ENCODE results near the gene SLC25A13.
"Not testable (repeated sequence)": the region's sequence is repeated elsewhere in the genome, so short reads cannot be mapped to it uniquely, and the experiment has no call there.

The SLC25A13 gene

GRCh38 chr7:96327429-96327828 lies 5.5 kb upstream of the SLC25A13 start:
- Histone ChIP-seq H3K4me1 (ENCODE audit: control insufficient read depth in 5 of 5, insufficient read depth in 5 of 5, low read length in 5 of 5) (peaks cover under 1 to 15% (median 12%) of the 10 kb centered on the region in 5 donors), H3K36me3 (ENCODE audit: control insufficient read depth in 5 of 5, insufficient read depth in 5 of 5, low read length in 5 of 5) (no peaks in the 10 kb centered on the region), H3K27ac (ENCODE audit: low read depth, low read length) (no peak overlapping the region)

GRCh38 chr7:96326752-96327151 lies 4.9 kb upstream of the SLC25A13 start:
- H3K27ac ChIP-seq (ENCODE audit: low read depth, low read length); H3K9me3 ChIP-seq (ENCODE audit: control insufficient read depth in 5 of 5, low read length in 5 of 5); H3K36me3 ChIP-seq (ENCODE audit: control insufficient read depth in 5 of 5, insufficient read depth in 5 of 5, low read length in 5 of 5); H3K4me3 ChIP-seq (ENCODE audit: low read depth in 1 of 5, low read length in 5 of 5); H3K27me3 ChIP-seq (ENCODE audit: control insufficient read depth in 5 of 5, insufficient read depth in 4 of 5, low read length in 5 of 5); H3K9ac ChIP-seq (ENCODE audit: low read length in 5 of 5): not testable (repeated sequence)
- peaks cover 3 to 19% (median 16%) of the 10 kb centered on the region in 5 donors for H3K4me1 ChIP-seq (ENCODE audit: control insufficient read depth in 5 of 5, insufficient read depth in 5 of 5, low read length in 5 of 5)

More at GRCh38 chr7:96327429-96327828, 5.5 kb upstream of the SLC25A13 start:
- no peak overlapping the region for H3K9ac ChIP-seq (ENCODE audit: low read length in 5 of 5)
- H3K4me3 ChIP-seq (ENCODE audit: low read depth in 1 of 5, low read length in 5 of 5), result no peak overlapping the region
- H3K27me3 ChIP-seq (ENCODE audit: control insufficient read depth in 5 of 5, insufficient read depth in 4 of 5, low read length in 5 of 5), result no peaks in the 10 kb centered on the region
- H3K9me3 ChIP-seq (ENCODE audit: control insufficient read depth in 5 of 5, low read length in 5 of 5), result no peaks in the 10 kb centered on the region

- Histone ChIP-seq H3K4me1 (ENCODE audit: control insufficient read depth in 5 of 5, insufficient read depth in 5 of 5, low read length in 5 of 5) (peaks cover 11 to 39% (median 33%) of the 10 kb centered on the region in 5 donors), H3K4me3 (ENCODE audit: low read depth in 1 of 5, low read length in 5 of 5) (no peak overlapping the region), H3K9me3 (ENCODE audit: control insufficient read depth in 5 of 5, low read length in 5 of 5) (no peaks in the 10 kb centered on the region), H3K27ac (ENCODE audit: low read depth, low read length) (no peak overlapping the region), H3K9ac (ENCODE audit: low read length in 5 of 5) (no peak overlapping the region), H3K36me3 (ENCODE audit: control insufficient read depth in 5 of 5, insufficient read depth in 5 of 5, low read length in 5 of 5) (no peaks in the 10 kb centered on the region), H3K27me3 (ENCODE audit: control insufficient read depth in 5 of 5, insufficient read depth in 4 of 5, low read length in 5 of 5) (no peaks in the 10 kb centered on the region)
These were observed 1.1 kb upstream of the SLC25A13 start for GRCh38 chr7:96322847-96323461.

- peaks cover 11 to 39% (median 31%) of the 10 kb centered on the region in 5 donors for H3K4me1 ChIP-seq (ENCODE audit: control insufficient read depth in 5 of 5, insufficient read depth in 5 of 5, low read length in 5 of 5)
- no peaks in the 10 kb centered on the region for H3K36me3 ChIP-seq (ENCODE audit: control insufficient read depth in 5 of 5, insufficient read depth in 5 of 5, low read length in 5 of 5)
- peak overlapping the region in 3 of 5 donors; percentile 63 to 93 (median 73) for H3K9ac ChIP-seq (ENCODE audit: low read length in 5 of 5)
- H3K27me3 ChIP-seq (ENCODE audit: control insufficient read depth in 5 of 5, insufficient read depth in 4 of 5, low read length in 5 of 5), result no peaks in the 10 kb centered on the region
- H3K4me3 ChIP-seq (ENCODE audit: low read depth in 1 of 5, low read length in 5 of 5), result peak overlapping the region; percentile 55 to 93 (median 89)
- H3K9me3 ChIP-seq (ENCODE audit: control insufficient read depth in 5 of 5, low read length in 5 of 5), result no peaks in the 10 kb centered on the region
- peak overlapping the region; percentile 97 for H3K27ac ChIP-seq (ENCODE audit: low read depth, low read length)
These were observed 436 bp upstream of the SLC25A13 start for GRCh38 chr7:96322373-96322695.

- Histone ChIP-seq H3K9ac (ENCODE audit: low read length in 5 of 5) (peak overlapping the region; percentile 89 to 96 (median 93)), H3K4me1 (ENCODE audit: control insufficient read depth in 5 of 5, insufficient read depth in 5 of 5, low read length in 5 of 5) (peaks cover 11 to 39% (median 33%) of the 10 kb centered on the region in 5 donors), H3K9me3 (ENCODE audit: control insufficient read depth in 5 of 5, low read length in 5 of 5) (no peaks in the 10 kb centered on the region), H3K36me3 (ENCODE audit: control insufficient read depth in 5 of 5, insufficient read depth in 5 of 5, low read length in 5 of 5) (peaks cover 0 to 3% (median 0%) of the 10 kb centered on the region in 5 donors), H3K27me3 (ENCODE audit: control insufficient read depth in 5 of 5, insufficient read depth in 4 of 5, low read length in 5 of 5) (no peaks in the 10 kb centered on the region), H3K27ac (ENCODE audit: low read depth, low read length) (peak overlapping the region; percentile 97), H3K4me3 (ENCODE audit: low read depth in 1 of 5, low read length in 5 of 5) (peak overlapping the region; percentile 80 to 93 (median 89))
These were observed 754 bp downstream of the SLC25A13 start for GRCh38 chr7:96321031-96321657.

- peaks cover 11 to 40% (median 33%) of the 10 kb centered on the region in 5 donors for H3K4me1 ChIP-seq (ENCODE audit: control insufficient read depth in 5 of 5, insufficient read depth in 5 of 5, low read length in 5 of 5)
- no peaks in the 10 kb centered on the region for H3K27me3 ChIP-seq (ENCODE audit: control insufficient read depth in 5 of 5, insufficient read depth in 4 of 5, low read length in 5 of 5)
- H3K36me3 ChIP-seq (ENCODE audit: control insufficient read depth in 5 of 5, insufficient read depth in 5 of 5, low read length in 5 of 5), result peaks cover 0 to 3% (median 0%) of the 10 kb centered on the region in 5 donors
- peak overlapping the region; percentile 97 for H3K27ac ChIP-seq (ENCODE audit: low read depth, low read length)
- H3K9ac ChIP-seq (ENCODE audit: low read length in 5 of 5), result peak overlapping the region in 4 of 5 donors; percentile 89 to 96 (median 94)
- no peaks in the 10 kb centered on the region for H3K9me3 ChIP-seq (ENCODE audit: control insufficient read depth in 5 of 5, low read length in 5 of 5)
- peak overlapping the region in 4 of 5 donors; percentile 81 to 93 (median 90) for H3K4me3 ChIP-seq (ENCODE audit: low read depth in 1 of 5, low read length in 5 of 5)
These were observed 1.5 kb downstream of the SLC25A13 start for GRCh38 chr7:96320442-96320841.

GRCh38 chr7:96319439-96319838 lies 2.5 kb downstream of the SLC25A13 start:
- H3K9me3 ChIP-seq (ENCODE audit: control insufficient read depth in 5 of 5, low read length in 5 of 5), result no peaks in the 10 kb centered on the region
- peaks cover 0 to 3% (median 0%) of the 10 kb centered on the region in 5 donors for H3K36me3 ChIP-seq (ENCODE audit: control insufficient read depth in 5 of 5, insufficient read depth in 5 of 5, low read length in 5 of 5)
- no peak overlapping the region for H3K9ac ChIP-seq (ENCODE audit: low read length in 5 of 5)
- no peaks in the 10 kb centered on the region for H3K27me3 ChIP-seq (ENCODE audit: control insufficient read depth in 5 of 5, insufficient read depth in 4 of 5, low read length in 5 of 5)
- peaks cover 11 to 47% (median 41%) of the 10 kb centered on the region in 5 donors for H3K4me1 ChIP-seq (ENCODE audit: control insufficient read depth in 5 of 5, insufficient read depth in 5 of 5, low read length in 5 of 5)
- H3K4me3 ChIP-seq (ENCODE audit: low read depth in 1 of 5, low read length in 5 of 5), result no peak overlapping the region
- H3K27ac ChIP-seq (ENCODE audit: low read depth, low read length), result no peak overlapping the region

GRCh38 chr7:96316949-96317348 lies 4.9 kb downstream of the SLC25A13 start:
- H3K27ac ChIP-seq (ENCODE audit: low read depth, low read length), result no peak overlapping the region
- no peak overlapping the region for H3K4me3 ChIP-seq (ENCODE audit: low read depth in 1 of 5, low read length in 5 of 5)
- peaks cover 0 to 3% (median 0%) of the 10 kb centered on the region in 5 donors for H3K36me3 ChIP-seq (ENCODE audit: control insufficient read depth in 5 of 5, insufficient read depth in 5 of 5, low read length in 5 of 5)
- H3K9ac ChIP-seq (ENCODE audit: low read length in 5 of 5), result no peak overlapping the region
- H3K9me3 ChIP-seq (ENCODE audit: control insufficient read depth in 5 of 5, low read length in 5 of 5), result no peaks in the 10 kb centered on the region
- no peaks in the 10 kb centered on the region for H3K27me3 ChIP-seq (ENCODE audit: control insufficient read depth in 5 of 5, insufficient read depth in 4 of 5, low read length in 5 of 5)
- peaks cover 7 to 50% (median 43%) of the 10 kb centered on the region in 5 donors for H3K4me1 ChIP-seq (ENCODE audit: control insufficient read depth in 5 of 5, insufficient read depth in 5 of 5, low read length in 5 of 5)

GRCh38 chr7:96315125-96315512 lies 6.8 kb downstream of the SLC25A13 start:
- Histone ChIP-seq H3K27ac (ENCODE audit: low read depth, low read length) (no peak overlapping the region), H3K9me3 (ENCODE audit: control insufficient read depth in 5 of 5, low read length in 5 of 5) (no peaks in the 10 kb centered on the region), H3K4me3 (ENCODE audit: low read depth in 1 of 5, low read length in 5 of 5) (no peak overlapping the region), H3K36me3 (ENCODE audit: control insufficient read depth in 5 of 5, insufficient read depth in 5 of 5, low read length in 5 of 5) (peaks cover 0 to 3% (median 0%) of the 10 kb centered on the region in 5 donors), H3K9ac (ENCODE audit: low read length in 5 of 5) (no peak overlapping the region), H3K4me1 (ENCODE audit: control insufficient read depth in 5 of 5, insufficient read depth in 5 of 5, low read length in 5 of 5) (peaks cover 3 to 53% (median 45%) of the 10 kb centered on the region in 5 donors), H3K27me3 (ENCODE audit: control insufficient read depth in 5 of 5, insufficient read depth in 4 of 5, low read length in 5 of 5) (no peaks in the 10 kb centered on the region)

GRCh38 chr7:96314402-96315124 lies 7.3 kb downstream of the SLC25A13 start:
- H3K9me3 ChIP-seq (ENCODE audit: control insufficient read depth in 5 of 5, low read length in 5 of 5), result no peaks in the 10 kb centered on the region
- H3K36me3 ChIP-seq (ENCODE audit: control insufficient read depth in 5 of 5, insufficient read depth in 5 of 5, low read length in 5 of 5), result peaks cover 0 to 3% (median 0%) of the 10 kb centered on the region in 5 donors
- H3K9ac ChIP-seq (ENCODE audit: low read length in 5 of 5), result no peak overlapping the region
- no peak overlapping the region for H3K4me3 ChIP-seq (ENCODE audit: low read depth in 1 of 5, low read length in 5 of 5)
- H3K27ac ChIP-seq (ENCODE audit: low read depth, low read length), result no peak overlapping the region
- H3K27me3 ChIP-seq (ENCODE audit: control insufficient read depth in 5 of 5, insufficient read depth in 4 of 5, low read length in 5 of 5), result no peaks in the 10 kb centered on the region
- peaks cover 3 to 53% (median 46%) of the 10 kb centered on the region in 5 donors for H3K4me1 ChIP-seq (ENCODE audit: control insufficient read depth in 5 of 5, insufficient read depth in 5 of 5, low read length in 5 of 5)

Data from subcutaneous abdominal adipose tissue (tissue), 5 donors.